ENCODE results near the gene FAM222A.
"Not testable (repeated sequence)": the region's sequence is repeated elsewhere in the genome, so short reads cannot be mapped to it uniquely, and the experiment has no call there.

Gene FAM222A

GRCh38 chr12:109693653-109694600 lies 19.7 kb upstream of the FAM222A start:
- FAIRE-seq: no peak

GRCh38 chr12:109694629-109695028 lies 19.0 kb upstream of the FAM222A start:
- not testable (repeated sequence) for FAIRE-seq

GRCh38 chr12:109695416-109695815 lies 18.2 kb upstream of the FAM222A start:
- no peak for FAIRE-seq

GRCh38 chr12:109695961-109696461 lies 17.6 kb upstream of the FAM222A start:
- FAIRE-seq: no peak

- FAIRE-seq: no peak
These were observed 16.9 kb upstream of the FAM222A start for GRCh38 chr12:109696485-109697269.

DNA sequence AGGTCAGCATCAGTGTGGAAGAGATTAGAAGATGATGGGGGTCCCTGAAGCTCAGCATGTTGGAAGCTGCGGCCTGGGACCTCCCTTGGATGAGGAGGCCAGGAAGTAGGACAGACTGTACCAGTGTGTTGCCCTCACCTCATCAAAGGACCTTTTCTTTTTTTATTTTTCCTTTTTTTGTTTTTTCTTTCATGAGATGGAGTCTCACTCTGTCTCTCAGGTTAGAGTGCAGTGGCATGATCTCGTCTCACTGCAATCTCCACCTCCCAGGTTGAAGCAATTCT lies 16.4 kb upstream of the FAM222A start:
- FAIRE-seq: no peak

DNA sequence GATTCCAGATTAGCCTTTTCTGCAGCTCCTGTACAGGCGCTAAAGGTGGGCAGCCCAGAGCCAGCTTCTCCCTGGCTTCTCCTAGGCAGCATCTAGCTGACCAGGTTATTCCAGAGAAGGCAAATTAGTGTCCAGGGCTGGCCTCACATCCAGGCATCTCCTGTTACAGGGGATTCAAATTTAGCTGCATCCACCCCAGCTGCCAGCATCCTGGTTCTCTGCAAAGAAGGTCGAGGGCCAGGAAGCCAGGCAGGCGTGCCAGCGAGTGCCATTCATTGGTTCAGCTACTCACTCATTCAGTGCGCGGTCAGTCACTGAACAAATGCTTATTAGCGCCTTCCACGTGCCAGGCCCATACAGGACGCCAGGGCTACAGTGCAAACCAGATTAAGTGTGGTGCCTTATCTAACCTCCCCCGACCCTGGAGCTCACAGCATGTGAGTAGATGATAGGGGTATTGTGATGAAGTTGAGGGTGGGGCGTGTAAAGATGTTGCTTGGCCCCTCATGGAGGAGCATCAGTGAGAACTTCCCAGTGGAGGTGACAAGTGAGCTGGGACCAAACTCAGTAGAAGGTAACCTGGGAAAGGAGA lies 15.7 kb upstream of the FAM222A start:
- no peak for FAIRE-seq

GRCh38 chr12:109698820-109699219 lies 14.8 kb upstream of the FAM222A start:
- no peak for FAIRE-seq

- FAIRE-seq: no peak
These were observed 12.6 kb upstream of the FAM222A start for GRCh38 chr12:109701064-109701463.

GRCh38 chr12:109702111-109702841 lies 11.3 kb upstream of the FAM222A start:
- FAIRE-seq: no peak

GRCh38 chr12:109703684-109704083 lies 9.9 kb upstream of the FAM222A start:
- no peak for FAIRE-seq

- FAIRE-seq: no peak
These were observed 9.1 kb upstream of the FAM222A start for GRCh38 chr12:109704371-109705098.

- FAIRE-seq: no peak
These were observed 8.3 kb upstream of the FAM222A start for GRCh38 chr12:109705291-109705690.

GRCh38 chr12:109706398-109706746 lies 7.3 kb upstream of the FAM222A start:
- FAIRE-seq: no peak

GRCh38 chr12:109706747-109707469 lies 6.7 kb upstream of the FAM222A start:
- FAIRE-seq: no peak

- no peak for FAIRE-seq
These were observed 6.2 kb upstream of the FAM222A start for GRCh38 chr12:109707470-109707821.

DNA sequence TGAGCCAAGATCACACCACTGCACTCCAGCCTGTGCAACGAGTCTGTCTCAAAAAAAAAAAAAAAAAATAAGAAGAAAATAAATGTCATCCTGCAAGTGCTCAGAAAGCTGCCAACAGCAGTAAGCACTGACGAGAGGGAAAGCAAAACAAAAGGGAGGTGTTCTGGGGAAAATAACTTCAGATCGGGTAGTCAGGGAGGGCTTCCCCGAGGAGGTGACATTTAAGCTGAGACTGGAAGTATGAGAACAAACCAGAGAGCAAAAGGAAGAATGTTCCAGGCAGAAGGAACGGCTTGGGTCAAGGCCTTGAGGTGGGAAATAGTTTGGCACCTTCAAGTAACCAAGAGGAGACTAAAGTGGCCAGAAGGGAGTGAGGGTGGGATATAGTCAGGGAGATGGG lies 4.7 kb upstream of the FAM222A start:
- no peak for FAIRE-seq

- no peak for FAIRE-seq
These were observed 4.1 kb upstream of the FAM222A start for GRCh38 chr12:109709401-109709991.

GRCh38 chr12:109710205-109710746 lies 3.3 kb upstream of the FAM222A start:
- no peak for FAIRE-seq

GRCh38 chr12:109710747-109711595 lies 2.7 kb upstream of the FAM222A start:
- no peak for FAIRE-seq

Measured in G401.6 (cell line).